RCC 7860 (cell line): Measurements from ENCODE around the gene ACSF3.

Experiments used
- DNase-seq: peaks from one replicate; pipeline ENCODE4 v3.0.0-alpha.2; 2015; ENCODE audit warnings: low spot score
- FAIRE-seq: peaks from 2 replicates; lab custom pipeline; 2012; peaks lifted over from hg19 to GRCh38; lab: Jason Lieb, UNC

ACSF3 gene

GRCh38 chr16:89197633-89198416, 104.2 kb downstream of the ACSF3 start:
- FAIRE-seq: no peak
- no peak for DNase-seq

DNA sequence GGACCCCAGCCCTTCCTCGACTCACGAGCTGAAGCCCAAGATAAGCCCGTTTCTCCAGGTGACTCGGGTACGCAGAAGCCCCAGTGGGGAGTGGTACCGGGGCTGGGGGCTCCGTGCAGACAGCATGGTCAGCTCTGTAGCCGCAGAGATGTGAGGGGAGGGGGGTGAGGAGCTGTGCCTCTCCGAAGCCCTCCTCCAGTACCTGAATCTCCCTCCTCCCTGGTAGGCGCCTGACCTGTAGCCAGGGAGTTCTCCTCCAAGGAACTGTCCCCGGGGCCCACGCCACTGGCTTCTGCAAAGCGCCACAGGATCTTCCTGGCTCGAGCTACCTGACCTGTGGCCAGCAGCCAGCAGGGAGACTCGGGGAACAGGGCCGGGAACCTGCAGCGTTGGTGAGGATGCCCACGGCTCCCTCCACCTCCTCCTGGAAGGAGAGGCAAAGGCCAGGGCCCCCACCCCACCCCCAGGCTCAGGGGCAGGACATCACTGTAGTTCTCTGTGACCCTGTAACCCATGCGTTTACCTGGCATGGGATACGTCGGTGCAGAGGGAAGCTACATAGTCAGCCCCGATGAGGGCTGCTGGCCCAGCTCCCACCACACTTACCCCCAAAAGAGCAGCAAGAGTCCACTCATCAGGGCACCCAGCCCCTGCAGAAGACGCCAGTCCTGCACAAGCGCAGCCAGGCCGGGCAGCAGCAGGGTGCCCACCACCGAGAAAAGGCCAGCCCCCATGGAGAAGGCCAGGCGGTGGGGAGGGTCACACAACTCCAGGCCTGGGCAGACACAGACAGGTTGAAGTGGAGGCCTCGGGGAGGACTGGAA, 105.0 kb downstream of the ACSF3 start:
- DNase-seq: no peak
- FAIRE-seq: no peak

DNA sequence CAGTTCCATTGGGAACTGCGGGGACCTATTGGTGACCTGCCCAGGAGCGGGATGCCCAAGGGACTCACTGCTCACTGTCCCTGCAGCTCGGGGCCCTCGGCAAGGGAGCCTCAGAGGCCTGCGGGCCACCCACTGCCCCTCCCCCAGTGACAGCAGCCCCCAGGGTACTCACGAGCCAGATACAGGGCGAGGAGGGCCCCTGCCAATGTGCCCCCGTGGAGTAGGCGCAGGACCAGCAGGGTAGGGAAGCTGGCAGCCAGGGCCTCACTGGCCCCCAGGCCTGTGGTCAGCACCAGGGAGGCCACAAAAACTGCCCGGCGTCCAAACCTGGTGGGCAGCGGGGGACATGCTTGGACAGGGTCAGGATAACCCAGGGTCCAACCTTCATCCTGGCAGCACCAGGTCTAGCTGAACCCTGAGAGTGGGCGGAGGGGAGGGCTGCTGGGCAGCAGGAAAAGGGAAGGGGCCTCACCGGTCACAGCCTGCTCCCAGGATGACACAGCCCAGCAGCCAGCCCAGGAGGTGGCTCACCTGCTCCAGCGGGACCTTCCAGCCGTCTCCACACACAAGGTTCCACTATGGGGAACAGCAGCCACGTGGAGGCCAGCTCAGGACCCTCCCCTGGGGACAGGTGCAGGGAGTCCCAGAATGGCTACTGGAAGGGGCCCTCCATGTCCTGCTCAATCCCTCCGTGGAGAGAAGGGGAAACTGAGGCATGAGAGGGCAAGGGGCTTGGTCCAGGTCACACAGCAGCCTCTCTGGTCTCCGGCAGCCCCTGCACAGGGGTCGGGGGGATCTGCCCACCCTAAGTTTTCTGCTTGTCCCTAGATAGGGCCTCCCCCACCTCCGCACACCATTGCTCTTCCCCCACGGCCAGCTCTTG, 105.8 kb downstream of the ACSF3 start:
- FAIRE-seq (no peak), DNase-seq (no peak)

DNA sequence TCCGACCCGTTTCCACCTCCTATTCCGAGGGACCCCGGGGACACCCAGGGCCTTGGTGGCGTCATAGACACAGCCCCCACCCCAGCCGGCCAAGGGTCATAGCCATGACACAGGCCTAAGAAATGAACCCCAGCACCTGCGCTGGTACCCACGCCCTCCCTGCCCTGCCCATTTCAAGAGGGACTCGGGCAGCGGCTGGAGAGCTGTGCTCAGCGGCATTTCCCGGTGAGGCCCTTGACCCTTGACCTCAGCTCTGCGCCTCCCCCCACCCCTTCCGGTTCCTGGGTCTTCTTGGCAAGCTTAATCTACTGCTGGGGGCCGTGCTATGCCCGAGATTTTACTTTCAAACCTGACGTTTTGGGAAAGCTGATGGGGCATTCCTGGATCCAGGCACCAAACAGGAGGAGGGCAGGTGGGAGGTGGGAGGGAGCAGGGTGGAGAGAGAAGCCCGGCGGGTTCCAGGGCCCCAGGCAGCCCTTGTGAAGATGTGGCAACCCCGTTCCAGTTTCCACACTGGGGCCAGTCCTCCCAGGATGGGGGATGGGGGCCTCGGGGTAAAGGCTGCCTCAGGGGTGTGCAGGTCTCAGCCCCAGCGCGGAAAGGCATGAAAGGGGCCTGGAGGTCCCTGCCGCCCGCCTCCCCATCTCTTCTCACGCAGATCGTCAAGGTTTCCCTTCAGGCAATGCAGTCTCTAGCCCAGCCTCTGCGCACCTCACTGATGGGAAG, 106.6 kb downstream of the ACSF3 start, which contains the start of gene SLC22A31:
Gene SLC22A31, minus strand, starts transcription at position 414 of the 726 bp plus-strand sequence. Its CDS starts 36 bp downstream, at position 378.
- FAIRE-seq: no peak
- DNase-seq: no peak

- FAIRE-seq (no peak), DNase-seq (no peak)
Measured at GRCh38 chr16:89200850-89201411, 107.3 kb downstream of the ACSF3 start.

GRCh38 chr16:89201439-89202377, 108.1 kb downstream of the ACSF3 start:
- DNase-seq (no peak), FAIRE-seq (no peak)

DNA sequence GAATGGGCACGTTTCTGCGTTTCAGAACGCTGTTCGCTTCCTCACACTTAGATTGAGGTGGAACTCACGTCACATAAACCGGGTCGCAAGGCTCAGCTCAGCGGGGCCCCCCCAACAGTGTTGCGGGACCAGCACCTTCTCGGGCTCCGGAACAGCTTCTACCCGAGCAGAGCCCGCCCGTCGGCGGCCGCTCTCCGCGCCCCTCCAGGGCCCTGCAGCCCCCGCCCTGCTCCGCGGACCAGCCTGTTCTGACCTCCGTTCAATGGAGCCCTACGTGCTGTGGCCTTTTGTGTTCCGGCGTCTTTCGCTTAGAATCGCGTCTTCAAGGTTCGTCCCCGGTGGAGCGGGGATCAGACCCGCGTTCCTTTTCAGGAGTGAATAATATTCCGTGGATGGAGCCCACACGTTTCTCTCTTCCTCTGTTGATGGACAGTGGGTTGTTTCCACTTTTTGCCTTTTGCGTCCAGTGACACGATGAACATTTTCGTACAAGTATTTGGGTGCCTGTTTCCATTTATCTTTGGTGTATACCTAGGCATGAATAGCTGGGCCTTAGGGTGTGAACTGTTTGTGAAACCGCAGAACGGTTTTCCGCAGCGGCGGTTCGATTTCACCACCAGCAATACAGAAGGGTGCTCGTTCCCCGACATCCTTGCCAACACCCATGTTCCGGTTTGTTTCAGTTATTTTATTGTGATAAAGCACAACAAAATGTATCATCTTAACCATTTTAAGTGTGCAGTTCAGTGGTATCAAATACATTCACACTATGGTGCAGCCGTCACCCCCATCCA, 109.0 kb downstream of the ACSF3 start:
- DNase-seq (no peak), FAIRE-seq (no peak)
